ENCODE data around the gene TAOK1.

- TF ChIP-seq CTCF (IDR thresholded peaks at IDR 0.05; ENCODE audit: low read depth, low read length, poor library complexity, severe bottlenecking) (no peak), EZH2phosphoT487 (IDR thresholded peaks at IDR 0.05; ENCODE audit: borderline replicate concordance, low read length) (no peak)
Observed at GRCh38 chr17:29445844-29446243, 55.7 kb downstream of the TAOK1 start.
